ENCODE results near the gene OSBPL5. TPM values are rescaled to one million over a fixed set of nuclear protein-coding genes. Genes with fewer than 3 reads are reported as not detected.

Gene OSBPL5
- total and polyA plus RNA-seq, 2 of the 4 experiments (the other 2 are of a cell fraction) = 14.9 to 22.3 TPM

DNA sequence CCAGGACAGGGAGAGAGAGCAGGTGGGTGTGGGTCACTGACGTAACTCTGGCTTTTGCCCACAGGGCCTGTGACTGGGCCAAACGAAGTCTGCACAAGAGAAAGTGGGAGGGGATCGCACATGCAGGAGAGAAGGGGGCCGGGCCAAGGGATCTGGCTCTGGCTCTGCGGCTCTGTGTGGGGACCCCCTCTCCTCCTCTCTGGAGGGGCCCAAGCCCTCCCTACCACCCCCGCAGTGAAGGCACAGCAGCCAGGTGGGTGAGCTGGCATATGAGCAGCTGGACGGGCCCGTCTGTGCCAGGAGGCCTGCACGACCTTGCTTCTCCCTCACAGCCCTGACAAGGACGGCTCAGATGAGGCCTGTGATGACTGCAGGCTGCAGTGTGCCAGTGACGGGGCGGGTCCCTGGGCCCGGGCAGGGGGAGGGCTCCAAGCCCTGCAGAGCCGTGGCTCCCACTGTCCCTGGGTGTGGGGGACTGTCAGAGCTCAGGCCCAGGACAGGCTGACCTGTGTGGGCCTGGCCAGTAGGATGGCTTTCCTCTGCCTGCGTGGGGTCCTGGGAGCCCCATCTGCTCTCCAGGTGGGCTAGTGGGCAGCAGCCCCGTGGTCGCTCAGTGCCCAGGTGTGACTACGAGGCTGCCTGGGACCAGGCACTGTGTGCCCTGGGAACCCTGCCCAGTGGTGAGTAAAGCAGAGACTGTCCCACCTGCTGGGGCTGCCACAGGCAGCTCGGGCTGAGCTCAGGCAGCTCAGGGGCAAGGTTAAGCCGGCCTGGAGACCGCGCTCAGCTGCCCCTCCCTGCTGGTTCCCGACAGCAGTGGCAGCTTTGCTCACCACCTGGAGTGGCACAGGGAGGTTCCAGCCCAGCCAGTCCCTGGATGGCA is 31.3 kb upstream of the OSBPL5 start:
- no peak overlapping the region for H3K27ac ChIP-seq (ENCODE audit: insufficient read depth, low read length)
- in situ Hi-C loops (cut with MboI; ENCODE audit: low sequenced_read_pairs) (no loop called here), dilution Hi-C loops (cut with HindIII; ENCODE audit: low sequenced_read_pairs, unreplicated experiment) (no loop called here), intact Hi-C loops (cut with micrococcal nuclease) (no loop called here)
- no TSS peak for BruUV-seq (replicated peaks)
- H2BK120ac ChIP-seq (ENCODE audit: low read depth, low read length) = no peak overlapping the region
- no peak overlapping the region for H3K18ac ChIP-seq (ENCODE audit: low read depth, low read length)
- H2AFZ ChIP-seq (replicated peaks; ENCODE audit: low read length, poor library complexity) = peak overlapping the region; percentile 21
- no peaks in the 10 kb centered on the region for H3K9me3 ChIP-seq (ENCODE audit: control insufficient read depth, insufficient read depth, low read length)
- DNase-seq = no peak
- no peak overlapping the region for H2AK9ac ChIP-seq (replicated peaks; ENCODE audit: low read depth, low read length, poor library complexity)
- H3K9ac ChIP-seq (ENCODE audit: low read depth, low read length) = no peak overlapping the region
- no peak overlapping the region for H2BK20ac ChIP-seq (ENCODE audit: low read depth, low read length)
- no peak overlapping the region for H3K4me3 ChIP-seq (ENCODE audit: insufficient read depth, low read depth, low read length)
- no peak overlapping the region for H4K5ac ChIP-seq (ENCODE audit: low read depth, low read length)
- no peak for TF ChIP-seq RFX5 (IDR thresholded peaks at IDR 0.05; ENCODE audit: low read depth, low read length)
- TF ChIP-seq, protein P1, sequence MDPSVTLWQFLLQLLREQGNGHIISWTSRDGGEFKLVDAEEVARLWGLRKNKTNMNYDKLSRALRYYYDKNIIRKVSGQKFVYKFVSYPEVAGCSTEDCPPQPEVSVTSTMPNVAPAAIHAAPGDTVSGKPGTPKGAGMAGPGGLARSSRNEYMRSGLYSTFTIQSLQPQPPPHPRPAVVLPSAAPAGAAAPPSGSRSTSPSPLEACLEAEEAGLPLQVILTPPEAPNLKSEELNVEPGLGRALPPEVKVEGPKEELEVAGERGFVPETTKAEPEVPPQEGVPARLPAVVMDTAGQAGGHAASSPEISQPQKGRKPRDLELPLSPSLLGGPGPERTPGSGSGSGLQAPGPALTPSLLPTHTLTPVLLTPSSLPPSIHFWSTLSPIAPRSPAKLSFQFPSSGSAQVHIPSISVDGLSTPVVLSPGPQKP (IDR thresholded peaks at IDR 0.05; ENCODE audit: borderline replicate concordance, low read depth, low read length) = no peak
- TF ChIP-seq, protein P2, sequence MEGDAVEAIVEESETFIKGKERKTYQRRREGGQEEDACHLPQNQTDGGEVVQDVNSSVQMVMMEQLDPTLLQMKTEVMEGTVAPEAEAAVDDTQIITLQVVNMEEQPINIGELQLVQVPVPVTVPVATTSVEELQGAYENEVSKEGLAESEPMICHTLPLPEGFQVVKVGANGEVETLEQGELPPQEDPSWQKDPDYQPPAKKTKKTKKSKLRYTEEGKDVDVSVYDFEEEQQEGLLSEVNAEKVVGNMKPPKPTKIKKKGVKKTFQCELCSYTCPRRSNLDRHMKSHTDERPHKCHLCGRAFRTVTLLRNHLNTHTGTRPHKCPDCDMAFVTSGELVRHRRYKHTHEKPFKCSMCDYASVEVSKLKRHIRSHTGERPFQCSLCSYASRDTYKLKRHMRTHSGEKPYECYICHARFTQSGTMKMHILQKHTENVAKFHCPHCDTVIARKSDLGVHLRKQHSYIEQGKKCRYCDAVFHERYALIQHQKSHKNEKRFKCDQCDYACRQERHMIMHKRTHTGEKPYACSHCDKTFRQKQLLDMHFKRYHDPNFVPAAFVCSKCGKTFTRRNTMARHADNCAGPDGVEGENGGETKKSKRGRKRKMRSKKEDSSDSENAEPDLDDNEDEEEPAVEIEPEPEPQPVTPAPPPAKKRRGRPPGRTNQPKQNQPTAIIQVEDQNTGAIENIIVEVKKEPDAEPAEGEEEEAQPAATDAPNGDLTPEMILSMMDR (conservative IDR thresholded peaks at IDR 0.05; ENCODE audit: low read depth, low read length) = no peak
- no peak for TF ChIP-seq BHLHE40 (IDR thresholded peaks at IDR 0.05; ENCODE audit: low read depth, low read length)
- no peak for TF ChIP-seq MAZ (IDR thresholded peaks at IDR 0.05; ENCODE audit: borderline replicate concordance, low read depth, low read length)
- peaks cover 61% of the 10 kb centered on the region for H3K27me3 ChIP-seq (ENCODE audit: control insufficient read depth, insufficient read depth, low read length)
- H3K23ac ChIP-seq (ENCODE audit: low read depth, low read length) = no peak overlapping the region
- H4K20me1 ChIP-seq (ENCODE audit: insufficient read depth, low read length) = no peaks in the 10 kb centered on the region
- H3K36me3 ChIP-seq (ENCODE audit: control insufficient read depth, insufficient read depth, low read length) = no peaks in the 10 kb centered on the region
- POLR2A ChIA-PET (ENCODE audit: unreplicated experiment) = no interaction called here
- no peak overlapping the region for H2BK5ac ChIP-seq (ENCODE audit: low read depth, low read length, poor library complexity, severe bottlenecking)
- H3K9me1 ChIP-seq (ENCODE audit: insufficient read depth, low read length) = no peaks in the 10 kb centered on the region
- WGBS, 2 experiments (ENCODE audit: extremely low coverage in 2 of 2, insufficient read length in 1 of 2) = 55% methylated on average over 12 of the region's 23 CpGs; no CpG with 5 or more reads in 1 of the 2 experiments
- no peak overlapping the region for H3K4ac ChIP-seq (ENCODE audit: low read depth, low read length)
- no peak overlapping the region for H3K4me2 ChIP-seq (ENCODE audit: low read depth, low read length)
- no peak overlapping the region for H4K91ac ChIP-seq (ENCODE audit: insufficient read depth, low read depth, low read length)
- no peak for ATAC-seq (ENCODE audit: low read depth)
- H3K4me1 ChIP-seq (ENCODE audit: control insufficient read depth, insufficient read depth, low read length) = no peaks in the 10 kb centered on the region
- no peak overlapping the region; the same call in 1 of the 2 replicates for H2AK5ac ChIP-seq (ENCODE audit: low read depth, low read length)
- no peak overlapping the region for H2BK15ac ChIP-seq (ENCODE audit: low read depth, low read length)
- H4K8ac ChIP-seq (ENCODE audit: low read depth in 2 of 2, low read length in 2 of 2) = no peak overlapping the region
- H3K14ac ChIP-seq (replicated peaks; ENCODE audit: low read depth, low read length) = no peak overlapping the region
- H3K56ac ChIP-seq (ENCODE audit: extremely low read depth, insufficient read depth, low read length) = no peak overlapping the region
- H3K79me1 ChIP-seq (ENCODE audit: low read depth in 1 of 2, low read length in 2 of 2) = no peaks in the 10 kb centered on the region
- CTCF ChIA-PET = no interaction called here

Data from IMR-90 (cell line).